SK-N-DZ (cell line): ENCODE results near the gene TMEM170B.
"Not testable (repeated sequence)": the region's sequence is repeated elsewhere in the genome, so short reads cannot be mapped to it uniquely, and the experiment has no call there.

Source experiments
- DNase-seq: peaks from one replicate; pipeline ENCODE4 v3.0.0-alpha.2; 2015; ENCODE audit warnings: low spot score

TMEM170B gene

DNA sequence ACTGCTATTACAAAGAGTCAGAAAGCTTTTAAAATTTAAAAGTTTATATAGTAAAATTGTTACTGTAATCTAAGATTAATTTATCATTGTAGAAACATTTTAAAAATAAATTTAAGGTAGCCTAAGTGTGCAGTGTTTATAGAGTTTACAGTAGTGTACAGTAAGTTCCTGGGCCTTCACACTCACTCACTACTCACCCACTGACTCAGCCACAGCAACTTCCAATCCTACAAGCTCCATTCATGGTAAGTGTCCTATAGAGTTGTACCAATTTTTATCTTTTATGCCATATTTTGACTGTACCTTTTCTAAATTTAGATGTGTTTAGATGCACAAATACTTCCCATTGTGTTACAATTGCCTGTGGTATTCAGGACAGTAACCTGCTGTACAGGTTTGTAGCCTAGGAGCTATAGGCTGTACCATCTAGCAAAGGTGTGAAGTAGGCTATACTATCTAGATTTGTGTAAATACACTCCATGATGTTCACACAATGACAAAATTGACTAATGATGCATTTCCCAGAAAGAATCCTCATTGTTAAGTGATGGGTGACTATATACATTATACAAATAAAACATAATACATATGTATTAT, 10.2 kb upstream of the TMEM170B start:
- DNase-seq: no peak

DNA sequence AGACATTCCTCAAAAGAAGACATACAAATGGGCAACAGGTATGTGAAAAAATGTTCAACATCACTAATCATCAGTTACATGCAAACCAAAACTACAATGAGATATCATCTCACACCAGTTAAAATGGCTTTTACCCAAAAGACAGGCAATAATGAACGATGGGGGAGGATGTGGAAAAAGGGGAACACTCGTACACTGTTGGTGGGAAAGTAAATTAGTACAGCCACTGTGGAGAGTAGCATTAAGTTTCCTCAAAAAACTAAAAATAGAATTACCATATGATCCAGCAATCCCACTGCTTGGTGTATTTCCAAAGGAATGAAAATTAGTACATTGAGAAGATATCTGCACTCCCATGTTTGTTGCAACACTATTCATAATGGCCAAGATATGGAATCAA, 8.6 kb upstream of the TMEM170B start:
- DNase-seq: no peak

DNA sequence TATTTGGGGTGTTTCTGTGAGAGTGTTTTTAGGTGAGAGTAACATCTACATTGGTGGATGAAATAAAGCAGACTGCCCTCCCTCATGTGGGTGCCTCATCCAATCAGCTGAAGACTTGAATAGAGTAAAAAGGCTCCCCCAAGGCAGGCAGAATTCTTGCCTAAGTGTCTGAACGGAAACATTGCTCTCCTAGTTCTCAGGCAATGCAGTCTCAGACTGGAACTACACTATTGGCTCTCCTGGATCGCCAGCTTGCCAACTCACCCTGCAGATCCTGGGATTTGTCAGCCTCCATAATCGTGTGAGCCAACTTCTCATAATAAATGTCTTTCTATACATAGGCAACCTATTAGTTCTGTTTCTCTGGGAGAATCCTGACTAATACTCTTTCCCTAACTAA, 5.5 kb upstream of the TMEM170B start:
- DNase-seq: no peak

DNA sequence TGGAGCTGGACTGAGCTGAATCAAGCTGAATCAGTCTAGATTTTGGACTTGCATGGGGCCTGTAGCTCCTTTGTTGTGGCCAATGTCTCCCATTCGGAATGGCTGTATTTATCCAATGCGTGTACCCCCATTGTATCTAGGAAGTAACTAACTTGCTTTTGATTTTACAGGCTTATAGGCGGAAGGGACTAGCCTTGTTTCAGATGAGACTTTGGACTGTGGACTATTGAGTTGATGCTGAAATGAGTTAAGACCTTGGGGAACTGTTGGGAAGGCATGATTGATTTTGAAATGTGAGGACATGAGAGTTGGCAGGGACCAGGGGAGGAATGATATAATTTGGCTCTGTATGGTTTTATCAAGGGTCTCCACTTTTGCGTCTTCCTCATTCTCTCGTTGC, 3.0 kb upstream of the TMEM170B start:
- no peak for DNase-seq

DNA sequence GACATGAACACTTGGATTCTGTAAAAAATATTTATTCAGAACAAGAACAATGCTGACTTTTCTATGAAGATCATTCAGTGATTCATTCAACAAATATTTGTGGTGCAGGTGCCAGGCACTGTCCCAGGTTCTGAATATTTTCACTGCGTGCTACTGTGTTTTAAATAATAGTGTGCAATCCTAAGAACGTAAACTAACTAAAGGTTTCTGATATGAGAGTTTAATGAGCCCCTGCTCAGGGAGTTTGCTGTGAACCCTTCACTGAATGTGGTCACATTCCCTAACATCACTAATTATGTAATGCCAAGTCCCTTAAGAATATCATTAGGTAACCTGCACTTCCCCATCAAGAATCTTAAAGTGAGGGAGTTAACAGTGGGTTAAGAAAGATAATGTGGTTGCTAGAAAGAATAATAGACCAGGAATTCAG, 1.7 kb upstream of the TMEM170B start:
- no peak for DNase-seq

DNA sequence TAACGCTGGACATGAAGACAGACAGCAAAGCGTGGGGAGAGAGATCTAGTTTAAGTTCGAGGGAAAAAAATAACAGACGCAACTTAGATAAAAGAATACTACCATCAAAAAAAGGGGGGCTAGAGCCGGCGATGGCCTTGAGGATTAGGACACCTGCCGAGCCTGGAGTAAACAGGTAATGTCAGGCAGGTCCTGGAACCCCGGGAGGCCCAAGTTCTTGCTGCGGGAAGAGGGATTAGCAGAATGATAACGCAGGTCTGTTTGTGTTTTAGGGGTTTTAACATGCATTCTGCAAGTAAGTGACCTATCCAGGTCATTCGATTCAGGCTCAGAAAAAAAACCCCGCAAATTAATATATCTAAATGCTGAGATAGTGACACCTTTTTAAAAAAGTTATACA, 754 bp upstream of the TMEM170B start:
- no peak for DNase-seq

DNA sequence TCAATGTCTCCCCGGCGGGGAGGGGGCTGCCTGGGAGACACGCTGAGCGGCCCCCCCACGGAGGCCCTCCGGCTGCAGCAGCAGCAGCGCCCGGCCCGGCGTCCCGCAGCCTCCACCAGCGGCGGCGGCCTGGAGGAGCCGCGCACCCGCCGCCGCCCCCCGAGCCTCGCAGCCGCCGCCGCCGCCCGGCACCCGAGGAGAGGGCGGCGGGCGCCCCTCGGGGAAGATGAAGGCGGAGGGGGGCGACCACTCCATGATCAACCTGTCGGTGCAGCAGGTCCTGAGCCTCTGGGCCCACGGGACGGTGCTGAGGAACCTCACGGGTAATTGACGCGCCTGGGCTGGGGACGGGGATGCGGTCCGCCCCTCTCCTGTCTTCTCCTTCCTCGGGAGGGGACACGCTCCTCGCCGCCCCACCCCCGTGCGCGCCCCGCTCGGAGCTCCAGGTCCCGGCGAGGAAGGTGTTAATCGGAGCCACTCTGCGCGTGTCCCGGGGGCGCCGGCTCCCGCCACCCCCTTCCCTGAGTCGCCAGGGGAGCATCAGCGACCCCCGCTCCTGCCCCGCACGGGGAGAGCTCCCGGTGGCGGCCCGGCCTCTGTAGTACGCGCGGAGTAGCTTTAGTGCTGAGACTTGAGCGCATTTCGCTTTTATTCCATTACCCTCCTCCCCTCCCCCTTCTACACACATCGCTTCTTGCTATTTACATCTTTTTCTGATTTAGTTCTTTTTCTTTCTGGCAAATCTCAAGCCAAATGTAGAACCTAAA, 686 bp downstream of the TMEM170B start:
- peak; percentile 48 for DNase-seq

DNA sequence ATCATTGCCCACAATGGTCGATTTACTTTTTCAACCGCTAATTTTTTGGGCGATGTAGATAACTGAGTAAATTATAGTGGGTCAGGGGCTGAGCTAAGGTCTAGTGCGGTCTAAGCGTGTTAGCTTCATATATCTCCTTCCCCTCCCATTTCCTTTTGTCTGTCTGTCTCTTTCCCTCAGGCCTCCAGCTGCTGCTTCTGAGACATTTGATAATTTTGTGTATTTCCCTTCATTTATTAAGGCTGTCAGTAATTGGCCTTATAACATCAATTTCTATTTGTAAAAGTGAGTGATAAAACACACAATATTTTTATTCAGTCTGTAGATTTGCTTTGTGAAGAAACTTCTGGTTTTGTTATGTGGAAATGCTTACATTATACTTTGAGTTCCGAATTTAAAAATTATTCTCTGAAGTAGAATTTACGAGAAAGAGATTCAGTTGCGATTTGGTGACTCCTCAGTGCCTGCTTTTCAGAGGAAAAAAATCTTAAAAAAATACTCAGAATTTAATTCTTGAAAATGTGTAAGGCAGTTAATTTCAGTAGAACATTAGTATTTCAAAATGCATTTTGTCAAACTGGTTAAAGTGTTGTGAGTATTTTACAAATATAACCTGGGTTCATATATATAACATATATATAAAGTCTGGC, 1.4 kb downstream of the TMEM170B start:
- DNase-seq: no peak

DNA sequence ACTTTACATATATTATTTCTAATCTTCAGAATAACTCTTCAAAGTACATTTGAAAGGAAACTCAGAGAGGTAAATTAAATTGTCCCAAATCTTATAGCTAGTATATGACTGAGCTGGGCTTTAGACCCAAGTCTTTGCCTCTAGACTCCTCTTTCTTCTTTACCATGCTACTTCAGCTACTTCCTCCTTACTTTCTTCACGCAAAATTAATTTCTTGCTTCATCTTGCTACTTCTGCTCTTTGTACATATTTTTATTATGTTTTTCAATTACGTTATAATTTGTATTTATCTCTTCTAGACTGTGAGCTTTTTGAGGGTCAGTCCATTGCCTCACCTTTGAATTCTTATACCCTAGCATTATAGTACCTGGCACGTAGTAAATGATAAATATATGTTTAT, 5.3 kb downstream of the TMEM170B start:
- DNase-seq: no peak

DNA sequence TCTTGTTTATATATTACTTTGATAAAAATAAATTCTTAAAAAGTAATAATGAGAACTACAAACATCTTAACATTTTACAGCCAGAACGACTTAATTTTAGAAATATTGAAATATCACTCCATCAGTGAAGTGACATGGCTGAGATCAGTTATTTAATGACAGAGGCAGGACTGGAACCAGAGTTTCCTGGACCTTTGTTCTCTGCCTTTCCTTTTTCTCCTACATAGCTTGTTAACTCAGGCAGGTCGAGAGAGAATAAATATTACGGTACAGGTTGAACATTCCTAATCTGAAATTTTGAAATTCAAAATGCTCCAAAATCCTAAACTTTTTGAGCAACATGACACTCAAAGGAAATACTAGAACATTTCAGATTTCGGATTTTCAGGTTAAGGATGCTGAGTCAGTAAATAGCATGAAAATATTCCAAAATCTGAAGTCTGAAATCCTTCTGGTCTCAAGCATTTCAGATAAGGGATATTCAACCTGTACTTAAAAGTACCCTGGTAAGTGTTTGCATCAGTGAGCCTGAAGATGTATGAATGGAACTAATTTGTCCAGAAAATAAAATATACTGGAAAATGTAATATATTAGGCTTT, 6.5 kb downstream of the TMEM170B start:
- DNase-seq: no peak

DNA sequence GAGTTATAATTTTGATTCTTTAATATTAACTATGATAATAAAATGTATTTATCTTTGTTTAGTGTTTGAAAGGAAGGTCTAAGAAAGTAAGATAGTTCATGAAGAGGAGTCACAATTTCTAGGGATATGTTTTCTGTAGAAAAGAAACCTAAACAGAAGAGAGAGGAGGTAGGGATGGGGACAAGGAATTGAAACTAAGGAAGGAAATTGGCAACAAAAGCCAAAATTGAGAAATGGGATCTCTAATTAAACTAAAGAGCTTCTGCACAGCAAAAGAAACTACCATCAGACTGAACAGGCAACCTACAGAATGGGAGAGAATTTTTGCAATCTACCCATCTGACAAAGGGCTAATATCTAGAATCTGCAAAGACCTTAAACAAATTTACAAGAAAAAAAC, 10.3 kb downstream of the TMEM170B start:
- DNase-seq: not testable (repeated sequence)

DNA sequence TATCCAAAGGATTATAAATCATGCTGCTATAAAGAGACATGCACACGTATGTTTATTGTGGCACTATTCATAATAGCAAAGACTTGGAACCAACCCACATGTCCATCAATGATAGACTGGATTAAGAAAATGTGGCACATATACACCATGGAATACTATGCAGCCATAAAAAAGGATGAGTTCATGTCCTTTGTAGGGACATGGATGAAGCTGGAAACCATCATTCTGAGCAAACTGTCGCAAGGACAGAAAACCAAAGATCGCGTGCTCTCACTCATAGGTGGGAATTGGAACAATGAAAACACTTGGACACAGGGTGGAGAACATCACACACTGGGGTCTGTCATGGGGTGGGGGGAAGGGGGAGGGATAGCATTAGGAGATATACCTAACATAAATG, 11.0 kb downstream of the TMEM170B start:
- DNase-seq: not testable (repeated sequence)

DNA sequence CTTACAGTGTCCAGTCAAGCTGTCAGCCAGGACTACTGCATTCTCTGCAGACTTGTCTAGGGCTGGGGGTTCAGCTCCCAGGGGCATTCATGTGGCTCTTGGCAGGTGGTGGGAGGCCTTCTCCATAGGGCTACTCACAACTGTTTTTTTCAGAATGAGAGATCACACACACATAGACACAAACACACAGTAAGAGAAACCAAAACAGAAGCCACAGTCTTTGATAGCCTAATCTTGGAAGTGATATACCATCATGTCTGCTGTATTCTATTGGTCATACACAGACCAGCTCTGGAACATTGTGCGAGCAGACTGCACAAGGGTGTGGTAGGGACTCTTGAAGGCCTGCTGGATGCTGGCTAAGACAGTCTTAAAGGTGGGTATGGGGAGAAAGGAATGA, 13.5 kb downstream of the TMEM170B start:
- no peak for DNase-seq

DNA sequence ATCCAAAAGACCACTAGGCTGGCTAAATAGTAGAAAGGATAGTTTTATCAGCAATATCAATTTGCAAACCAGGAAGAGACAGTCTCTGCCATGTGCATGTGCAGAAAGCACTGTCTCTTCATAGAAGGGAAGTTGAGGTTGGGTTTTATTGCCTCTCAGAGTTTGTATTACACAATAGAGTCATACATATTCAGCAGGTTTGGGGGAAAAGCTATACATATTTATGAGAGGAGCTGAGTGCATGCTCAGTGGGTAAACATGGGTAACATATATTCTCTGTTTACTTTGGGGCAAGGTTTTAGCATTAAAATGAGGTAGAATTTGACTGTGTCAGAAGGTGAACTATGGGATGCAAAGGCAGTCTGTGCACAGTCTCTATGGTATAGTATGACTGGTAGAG, 14.9 kb downstream of the TMEM170B start:
- no peak for DNase-seq

DNA sequence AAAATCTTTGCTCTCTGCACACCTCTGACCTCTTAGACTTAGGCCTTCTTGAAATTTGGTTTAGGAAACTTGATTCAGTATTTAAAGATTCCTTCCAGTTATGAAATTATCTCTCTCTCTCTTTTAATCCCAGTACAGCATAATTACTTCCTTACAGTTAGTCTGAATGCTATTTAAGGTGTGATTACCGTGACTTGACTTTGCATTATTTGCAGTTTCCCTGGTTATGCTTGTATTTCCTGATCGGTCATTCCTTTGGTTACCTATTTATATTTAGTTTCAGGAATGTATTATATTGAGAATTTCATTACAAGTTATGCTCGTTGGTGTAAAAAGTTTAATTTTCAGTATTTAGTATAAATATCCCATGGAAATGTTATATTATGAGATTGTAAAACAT, 16.3 kb downstream of the TMEM170B start:
- DNase-seq: no peak

DNA sequence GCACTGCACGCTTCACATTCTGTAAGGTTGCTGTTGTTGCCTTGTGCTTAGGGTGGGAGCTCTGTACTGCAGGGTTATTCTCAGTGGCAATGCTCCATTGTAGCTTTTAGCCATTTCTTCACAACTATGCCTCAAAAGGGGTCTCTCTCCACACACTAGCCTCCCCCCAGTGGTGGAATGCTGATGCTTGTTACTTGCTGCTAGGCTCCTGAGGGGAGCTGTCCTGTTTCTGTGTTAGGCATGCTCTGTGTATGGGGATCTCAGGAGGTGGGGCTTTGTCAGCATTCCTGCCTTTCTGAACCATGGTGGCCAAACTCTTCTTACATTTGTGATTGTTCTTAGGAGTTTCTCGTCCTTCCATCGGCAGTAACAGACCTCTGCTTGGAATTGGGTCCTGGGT, 18.8 kb downstream of the TMEM170B start:
- no peak for DNase-seq

DNA sequence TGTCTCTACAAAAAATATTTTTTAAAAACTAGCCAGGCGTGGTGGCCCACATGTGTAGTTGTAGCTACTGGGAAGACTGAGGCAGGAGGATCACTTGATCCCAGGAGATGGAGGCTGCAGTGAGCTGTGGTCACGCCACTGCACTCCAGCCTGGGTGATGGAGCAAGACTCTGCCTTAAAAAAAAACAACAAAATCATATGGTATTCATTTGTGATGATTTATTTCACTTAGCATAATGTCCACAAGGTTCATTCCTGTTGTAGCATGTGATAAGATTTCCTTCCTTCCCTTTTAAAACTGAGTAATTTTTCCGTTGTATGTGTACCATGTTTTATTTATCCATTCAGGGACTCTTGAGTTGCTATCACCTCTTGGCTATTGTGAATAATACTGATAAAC, 26.2 kb downstream of the TMEM170B start:
- no peak for DNase-seq

DNA sequence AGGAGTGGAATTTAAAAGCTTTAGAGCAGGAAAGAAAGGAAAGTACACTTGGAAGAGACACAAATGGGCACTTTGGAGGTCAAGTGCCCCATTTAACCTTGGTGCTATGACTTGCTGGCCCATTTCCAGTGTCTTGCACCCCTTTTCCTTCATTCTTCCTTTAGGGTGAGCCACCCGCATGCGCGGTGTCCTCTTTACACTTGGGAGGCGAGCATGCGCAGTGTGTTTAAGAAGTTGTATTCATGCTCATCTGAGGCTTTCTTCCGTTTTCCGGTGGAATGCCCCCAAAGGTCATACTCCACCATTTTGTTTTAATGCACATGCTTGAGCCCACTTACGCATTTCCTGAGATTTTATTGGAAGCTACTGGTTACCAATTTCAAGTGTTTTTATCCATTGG, 29.1 kb downstream of the TMEM170B start:
- DNase-seq: no peak

DNA sequence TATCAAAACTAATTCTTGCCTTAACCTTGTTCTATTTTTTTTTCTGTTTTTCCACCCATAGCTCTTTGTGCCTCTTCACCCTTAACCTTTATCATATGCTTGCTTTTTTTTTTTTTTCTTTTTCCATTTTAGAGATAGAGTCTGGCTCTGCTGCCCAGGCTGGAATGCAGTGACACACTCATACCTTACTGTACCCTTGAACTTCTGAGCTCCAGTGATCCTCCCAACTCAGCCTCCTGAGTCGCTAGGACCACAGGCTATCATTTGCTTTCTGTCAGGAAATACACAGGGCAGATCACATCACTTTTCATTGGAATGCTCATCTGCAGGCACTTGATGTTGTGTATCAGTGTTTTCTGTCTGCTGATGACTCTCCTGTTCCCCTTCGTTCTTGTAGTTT, 33.5 kb downstream of the TMEM170B start:
- no peak for DNase-seq

DNA sequence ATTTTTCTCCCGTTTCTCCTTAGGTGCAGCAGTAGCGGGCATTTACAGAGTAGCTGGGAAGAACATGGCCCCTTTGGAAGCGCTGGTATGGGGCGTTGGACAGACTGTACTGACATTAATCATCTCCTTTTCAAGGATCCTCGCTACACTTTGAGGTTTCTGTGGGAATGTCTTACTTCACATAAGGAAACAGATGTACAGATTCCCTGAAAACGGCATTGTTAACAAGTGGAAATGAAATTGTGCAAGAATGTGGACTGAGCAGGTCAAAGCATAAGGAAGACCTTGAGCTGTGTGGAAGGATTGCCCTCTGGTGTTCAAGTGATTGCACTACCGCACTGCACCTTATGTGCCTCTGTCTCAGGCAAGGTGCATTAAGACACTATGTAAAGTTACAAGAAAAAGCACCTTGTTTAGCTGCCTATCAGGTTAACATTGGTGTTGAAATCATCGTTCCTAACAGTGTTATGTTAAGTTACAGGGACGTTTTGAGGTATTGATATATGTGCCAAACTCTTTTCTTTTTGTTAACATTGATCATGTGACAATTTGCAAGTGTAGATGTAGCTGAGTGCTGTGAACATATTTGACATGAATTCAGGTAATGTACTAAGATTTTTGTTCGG, 38.0 kb downstream of the TMEM170B start:
- peak; percentile 57 for DNase-seq

DNA sequence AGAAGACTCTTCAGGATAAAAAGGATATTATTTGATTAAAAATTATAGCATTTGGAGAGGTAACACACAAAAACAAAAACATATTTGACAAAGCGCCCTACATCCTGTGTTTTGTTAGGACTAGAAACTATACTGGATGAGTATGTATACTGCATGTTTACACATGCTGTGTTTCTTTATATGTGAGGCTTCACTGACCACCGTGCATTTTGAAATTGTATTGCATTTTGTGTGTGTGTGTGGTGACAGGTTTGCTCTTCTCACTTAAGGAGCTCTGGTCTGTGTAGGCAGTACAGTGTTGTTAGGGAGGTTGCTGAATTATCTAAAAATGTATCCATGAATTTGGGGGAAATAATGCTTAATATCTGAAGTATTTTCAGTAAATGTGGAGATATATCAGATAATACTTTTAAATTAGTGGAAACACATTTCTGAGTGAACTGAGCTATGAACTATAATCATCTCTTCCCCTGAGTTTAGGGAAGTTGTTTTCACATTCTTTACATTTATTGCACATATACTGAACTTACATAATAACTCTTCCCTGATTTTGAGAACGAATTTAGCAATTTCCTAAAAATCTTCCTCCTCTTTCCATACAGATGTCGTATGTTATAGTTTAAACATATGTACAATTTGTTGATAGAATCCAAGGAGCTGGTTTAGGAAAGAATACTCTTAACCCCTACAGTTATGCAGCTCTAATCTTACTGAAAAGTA, 43.3 kb downstream of the TMEM170B start:
- no peak for DNase-seq

DNA sequence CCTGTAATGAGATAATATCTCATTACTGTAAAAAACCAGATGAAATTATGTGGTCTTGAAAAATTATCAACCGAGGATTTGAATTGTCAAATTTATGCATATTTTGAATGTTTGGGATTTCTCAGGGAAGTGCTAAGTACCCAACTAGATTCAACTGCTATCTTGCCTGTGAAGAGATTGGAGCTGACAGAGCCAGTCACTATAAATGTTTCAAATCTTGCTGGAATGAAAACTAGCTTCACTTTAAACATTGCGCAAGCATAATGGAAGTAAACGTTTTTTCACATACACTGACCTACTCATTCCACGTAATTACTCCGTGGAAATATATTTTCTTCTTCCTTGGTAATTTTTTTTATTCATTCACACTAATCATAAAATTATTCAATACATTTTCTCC, 46.7 kb downstream of the TMEM170B start:
- no peak for DNase-seq
